ENCODE data around the gene NR2E1.

Gene NR2E1

GRCh38 chr6:108176281-108177089 is 10.7 kb downstream of the NR2E1 start:
- TF ChIP-seq, protein P1, sequence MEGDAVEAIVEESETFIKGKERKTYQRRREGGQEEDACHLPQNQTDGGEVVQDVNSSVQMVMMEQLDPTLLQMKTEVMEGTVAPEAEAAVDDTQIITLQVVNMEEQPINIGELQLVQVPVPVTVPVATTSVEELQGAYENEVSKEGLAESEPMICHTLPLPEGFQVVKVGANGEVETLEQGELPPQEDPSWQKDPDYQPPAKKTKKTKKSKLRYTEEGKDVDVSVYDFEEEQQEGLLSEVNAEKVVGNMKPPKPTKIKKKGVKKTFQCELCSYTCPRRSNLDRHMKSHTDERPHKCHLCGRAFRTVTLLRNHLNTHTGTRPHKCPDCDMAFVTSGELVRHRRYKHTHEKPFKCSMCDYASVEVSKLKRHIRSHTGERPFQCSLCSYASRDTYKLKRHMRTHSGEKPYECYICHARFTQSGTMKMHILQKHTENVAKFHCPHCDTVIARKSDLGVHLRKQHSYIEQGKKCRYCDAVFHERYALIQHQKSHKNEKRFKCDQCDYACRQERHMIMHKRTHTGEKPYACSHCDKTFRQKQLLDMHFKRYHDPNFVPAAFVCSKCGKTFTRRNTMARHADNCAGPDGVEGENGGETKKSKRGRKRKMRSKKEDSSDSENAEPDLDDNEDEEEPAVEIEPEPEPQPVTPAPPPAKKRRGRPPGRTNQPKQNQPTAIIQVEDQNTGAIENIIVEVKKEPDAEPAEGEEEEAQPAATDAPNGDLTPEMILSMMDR (IDR thresholded peaks at IDR 0.05): no peak

DNA sequence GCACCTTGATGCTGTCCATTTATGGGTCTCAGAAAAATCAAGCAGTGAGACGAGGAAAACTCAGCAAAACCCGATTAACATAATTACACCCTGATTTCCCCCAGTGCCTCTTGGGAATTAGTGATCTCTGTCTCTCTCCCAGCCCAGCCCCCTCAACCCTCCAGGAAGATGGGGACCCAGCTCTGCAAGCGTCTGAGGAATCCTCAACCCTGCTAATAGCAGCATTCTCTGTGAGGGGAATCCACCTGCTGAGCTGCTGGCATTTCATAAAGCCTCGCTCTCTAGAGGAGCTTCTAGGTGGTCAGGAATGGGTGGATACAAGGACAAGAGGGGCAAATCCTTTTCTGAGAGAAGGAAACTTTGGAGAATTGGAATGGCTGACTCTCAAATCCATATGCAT is 13.9 kb downstream of the NR2E1 start:
- TF ChIP-seq, protein P1 (IDR thresholded peaks at IDR 0.05): no peak

DNA sequence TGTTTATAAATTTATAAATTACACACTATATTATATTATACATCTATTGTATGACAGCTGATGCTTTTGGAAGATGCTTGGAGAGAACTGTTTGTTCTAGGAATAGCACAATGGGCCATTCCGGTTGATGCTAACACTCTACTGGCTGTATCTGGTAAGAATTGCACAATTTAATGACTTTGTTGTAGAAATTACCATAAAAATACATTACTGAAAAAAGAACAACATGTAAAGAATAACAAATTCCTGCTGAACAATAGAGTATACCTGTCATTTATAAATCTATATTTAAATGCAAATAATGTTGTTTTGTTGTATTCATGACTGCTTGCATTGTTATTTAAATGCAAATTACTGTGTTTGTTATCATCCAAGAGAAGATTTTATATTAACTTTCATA is 14.4 kb downstream of the NR2E1 start:
- TF ChIP-seq, protein P1 (IDR thresholded peaks at IDR 0.05): no peak

GRCh38 chr6:108180776-108181175 is 15.0 kb downstream of the NR2E1 start:
- TF ChIP-seq, protein P1 (IDR thresholded peaks at IDR 0.05): no peak

GRCh38 chr6:108186226-108186625 is 20.4 kb downstream of the NR2E1 start:
- TF ChIP-seq, protein P1 (IDR thresholded peaks at IDR 0.05): no peak

DNA sequence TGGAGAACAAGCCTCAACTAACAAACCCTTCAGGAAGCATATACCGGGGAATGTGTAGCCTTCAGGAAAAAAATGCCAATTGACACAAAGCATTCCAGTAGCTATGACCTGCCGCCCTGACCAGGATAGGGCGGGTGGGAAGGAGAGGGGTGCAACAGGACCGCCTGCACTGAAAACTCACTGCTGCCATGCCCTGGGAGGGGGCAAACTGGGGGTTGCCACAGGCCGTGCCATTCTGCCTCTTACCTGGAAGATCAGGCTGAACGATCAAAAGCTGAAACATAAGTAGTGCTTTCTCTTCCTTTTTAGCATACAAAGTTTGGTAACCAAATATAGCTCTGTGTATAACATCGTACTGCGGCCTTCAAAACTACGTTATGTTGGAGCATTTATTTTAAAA is 21.7 kb downstream of the NR2E1 start:
- TF ChIP-seq, protein P1 (IDR thresholded peaks at IDR 0.05): no peak

DNA sequence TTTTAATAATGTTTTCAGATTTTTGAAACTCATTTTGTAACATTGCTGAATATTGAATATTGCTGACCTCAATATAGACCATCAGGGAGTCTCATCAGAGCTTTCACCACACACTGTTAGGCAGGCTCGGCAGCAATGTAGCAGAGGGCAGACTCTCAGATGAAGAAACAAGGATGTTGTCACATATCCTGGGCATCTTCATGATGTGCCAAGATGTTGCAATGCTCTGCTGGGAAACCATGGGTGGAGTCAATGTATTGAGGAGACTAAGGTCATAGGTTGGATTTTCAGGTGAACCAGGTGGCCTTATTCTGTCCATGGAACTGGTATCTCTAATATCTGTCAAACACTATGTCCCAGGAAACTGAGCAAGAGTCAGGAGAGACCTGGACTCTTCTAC is 27.3 kb downstream of the NR2E1 start:
- TF ChIP-seq, protein P1 (IDR thresholded peaks at IDR 0.05): no peak
